HepG2 (cell line): Measurements from ENCODE around the gene GFPT2. TPM values are rescaled to one million over a fixed set of nuclear protein-coding genes. Genes with fewer than 3 reads are reported as not detected.

ENCODE experiments used
- ASH2L ChIP-seq: fragments of 300-600, 200-600 bp; sonication (generic); IDR thresholded peaks from 2 replicates; pipeline ENCODE4 v1.7.0; 2017; ENCODE audit warnings: low read depth, mild to moderate bottlenecking, moderate library complexity, mixed read lengths, low read length; ENCODE audit not compliant: insufficient read length
- DR1 ChIP-seq: sonication (generic); formaldehyde crosslinking; IDR thresholded peaks from 2 replicates; pipeline ENCODE4 v1.8.0; 2021; ENCODE audit warnings: mild to moderate bottlenecking, missing genetic modification reagents, inconsistent platforms
- EZH2 ChIP-seq: conservative IDR thresholded peaks from 2 replicates; pipeline ENCODE4 v1.6.1; 2012; ENCODE audit warnings: mild to moderate bottlenecking, low read depth, low read length, moderate library complexity
- FIP1L1 ChIP-seq: fragments of 200-400 bp; formaldehyde crosslinking; IDR thresholded peaks from 2 replicates; pipeline ENCODE4 v1.6.1; 2018; ENCODE audit warnings: low read depth, mild to moderate bottlenecking, low read length, moderate library complexity, borderline replicate concordance; ENCODE audit not compliant: insufficient read depth
- HMGXB4 ChIP-seq, 2 experiments: sonication (generic) in 1 of 2; formaldehyde crosslinking in 1 of 2; IDR thresholded peaks; 2 replicates each; pipeline versions ENCODE4 v1.4.0 to v1.6.1; 2018 to 2020; ENCODE audit warnings: missing genetic modification reagents in 2 of 2, borderline replicate concordance in 1 of 2, low read depth in 1 of 2, mild to moderate bottlenecking in 1 of 2, missing biosample characterization in 1 of 2
- LCORL ChIP-seq, 2 experiments: fragments of 450-650 bp in 1 of 2; sonication (generic) in 1 of 2; formaldehyde crosslinking in 1 of 2; IDR thresholded peaks; 2 replicates each; pipeline versions ENCODE4 v1.5.0 to v1.6.1; 2017 to 2020; ENCODE audit warnings: antibody characterized with exemption in 1 of 2, missing genetic modification reagents in 1 of 2
- MAX ChIP-seq: IDR thresholded peaks from 2 replicates; pipeline ENCODE4 v1.6.1; 2012; ENCODE audit warnings: inconsistent platforms
- MYPOP ChIP-seq: sonication (generic); formaldehyde crosslinking; IDR thresholded peaks from 2 replicates; pipeline ENCODE4 v1.8.1; 2023; ENCODE audit warnings: mild to moderate bottlenecking, moderate library complexity, missing genetic modification reagents
- NR2F2 ChIP-seq: IDR thresholded peaks from 2 replicates; pipeline ENCODE4 v1.6.1; 2012; ENCODE audit warnings: low read depth, inconsistent platforms, borderline replicate concordance
- PHF8 ChIP-seq: sonication (generic); formaldehyde crosslinking; IDR thresholded peaks from 2 replicates; pipeline ENCODE4 v1.5.0; 2020; ENCODE audit warnings: missing genetic modification reagents
- SAP130 ChIP-seq: IDR thresholded peaks from 2 replicates; pipeline ENCODE4 v1.6.1; 2016; ENCODE audit warnings: low read depth
- TP53 ChIP-seq: sonication (generic); formaldehyde crosslinking; conservative IDR thresholded peaks from 2 replicates; pipeline ENCODE4 v1.4.0; 2020; ENCODE audit warnings: missing genetic modification reagents
- TSC22D2 ChIP-seq: sonication (generic); formaldehyde crosslinking; IDR thresholded peaks from 2 replicates; pipeline ENCODE4 v1.5.1; 2020; ENCODE audit warnings: missing genetic modification reagents, mild to moderate bottlenecking, borderline replicate concordance
- UBTF ChIP-seq: sonication (generic); formaldehyde crosslinking; IDR thresholded peaks from 2 replicates; pipeline ENCODE4 v1.4.0; 2020; ENCODE audit warnings: mild to moderate bottlenecking, missing genetic modification reagents
- ZFP1 ChIP-seq: IDR thresholded peaks from 2 replicates; pipeline ENCODE4 v1.6.1; 2016
- ZMAT5 ChIP-seq: sonication (generic); formaldehyde crosslinking; IDR thresholded peaks from 2 replicates; pipeline ENCODE4 v1.5.0; 2020; ENCODE audit warnings: mild to moderate bottlenecking, low read depth, missing genetic modification reagents, borderline replicate concordance
- ZNF124 ChIP-seq: sonication (generic); formaldehyde crosslinking; IDR thresholded peaks from 2 replicates; pipeline ENCODE4 v1.4.0; 2020; ENCODE audit warnings: missing genetic modification reagents
- ZNF350 ChIP-seq: sonication (generic); formaldehyde crosslinking; IDR thresholded peaks from 2 replicates; pipeline ENCODE4 v1.4.0; 2020; ENCODE audit warnings: mild to moderate bottlenecking, low read depth, missing genetic modification reagents, borderline replicate concordance
- ZNF670 ChIP-seq: sonication (generic); formaldehyde crosslinking; IDR thresholded peaks from 2 replicates; pipeline ENCODE4 v1.8.0; 2022; ENCODE audit warnings: mild to moderate bottlenecking, missing genetic modification reagents, borderline replicate concordance
- ZNF691 ChIP-seq: sonication (generic); formaldehyde crosslinking; IDR thresholded peaks from 2 replicates; pipeline ENCODE4 v1.4.0; 2020; ENCODE audit warnings: missing genetic modification reagents, low read depth, mild to moderate bottlenecking, borderline replicate concordance
- ZNF747 ChIP-seq: sonication (generic); formaldehyde crosslinking; IDR thresholded peaks from 2 replicates; pipeline ENCODE4 v1.8.1; 2023; ENCODE audit warnings: missing genetic modification reagents, mild to moderate bottlenecking, borderline replicate concordance
- ZNF878 ChIP-seq: sonication (generic); formaldehyde crosslinking; IDR thresholded peaks from 2 replicates; pipeline ENCODE4 v1.8.1; 2023; ENCODE audit warnings: mild to moderate bottlenecking, missing genetic modification reagents, moderate library complexity
- polyA plus RNA-seq, 8 experiments: library from polyadenylated mRNA; depleted of rRNA in 3 of 8; stranded (reverse) in 7 of 8; unstranded in 1 of 8; fragments of >200 nt; fragmentation: Illumina TruSeq in 4 of 8; extraction: Trizol in 4 of 8; gene quantifications; 2 replicates each; pipeline versions ENCODE4 v1.2.1 to v1.2.3, GENCODE V29; 2011 to 2016; ENCODE audit warnings: low read depth in 4 of 8, missing spikeins in 1 of 8, mixed read lengths in 1 of 8; ENCODE audit not compliant: insufficient read depth in 1 of 8
- total RNA-seq, 5 experiments: library from RNA; depleted of rRNA; stranded (reverse); fragments of >200 nt; fragmentation: Illumina TruSeq; extraction: Trizol; gene quantifications; 2 replicates each; pipeline ENCODE4 v1.2.3, GENCODE V29; 2016; ENCODE audit warnings: low read depth in 1 of 5

GFPT2 gene
- total and polyA plus RNA-seq, 2 of the 13 experiments (the other 11 are each of a cell fraction or from before 2014, with no cell fraction given), result 0.18 TPM

- TF ChIP-seq HMGXB4 (CRISPR knock-in tag; IDR thresholded peaks at IDR 0.05; ENCODE audit: borderline replicate concordance in 1 of 2, low read depth in 1 of 2), result peak in 1 of 2 experiments; percentile 17; a peak in 1 of 4 replicates
- TF ChIP-seq LCORL (IDR thresholded peaks at IDR 0.05), result no peak
- no peak for TF ChIP-seq LCORL (CRISPR knock-in tag; IDR thresholded peaks at IDR 0.05)
- TF ChIP-seq FIP1L1, result no peak
- no peak for TF ChIP-seq EZH2
- TF ChIP-seq UBTF (CRISPR knock-in tag), result peak; percentile 64
- TF ChIP-seq DR1 (CRISPR knock-in tag), result peak; percentile 24; the same call in 1 of the 2 replicates
- no peak for TF ChIP-seq ZNF670 (CRISPR knock-in tag)
- no peak for TF ChIP-seq ZNF124 (CRISPR knock-in tag)
- TF ChIP-seq TP53 (CRISPR knock-in tag), result no peak
- TF ChIP-seq ZMAT5, result no peak
- TF ChIP-seq SAP130 (CRISPR knock-in tag), result peak; percentile 53
- 0 out of 2 replicates have a peak, but pooled peaks have one; percentile 25 for TF ChIP-seq ZNF350 (CRISPR knock-in tag)
- no peak for TF ChIP-seq ZNF747 (CRISPR knock-in tag)
- TF ChIP-seq TSC22D2 (CRISPR knock-in tag), result no peak
- peak; percentile 55 for TF ChIP-seq MYPOP
- TF ChIP-seq ZFP1 (CRISPR knock-in tag), result no peak
- no peak for TF ChIP-seq ZNF878 (CRISPR knock-in tag)
- TF ChIP-seq ASH2L, result peak; percentile 25
- TF ChIP-seq NR2F2, result no peak
- peak; percentile 55; the same call in 1 of the 2 replicates for TF ChIP-seq PHF8
- TF ChIP-seq MAX, result peak; percentile 46
- TF ChIP-seq ZNF691 (CRISPR knock-in tag), result no peak
These were observed 39.2 kb downstream of the GFPT2 start (continued) for GRCh38 chr5:180313677-180314505.
